ENCODE measurements around the gene NFIL3.
"Not testable (repeated sequence)": the region's sequence is repeated elsewhere in the genome, so short reads cannot be mapped to it uniquely, and the experiment has no call there.

The NFIL3 gene, protein sequence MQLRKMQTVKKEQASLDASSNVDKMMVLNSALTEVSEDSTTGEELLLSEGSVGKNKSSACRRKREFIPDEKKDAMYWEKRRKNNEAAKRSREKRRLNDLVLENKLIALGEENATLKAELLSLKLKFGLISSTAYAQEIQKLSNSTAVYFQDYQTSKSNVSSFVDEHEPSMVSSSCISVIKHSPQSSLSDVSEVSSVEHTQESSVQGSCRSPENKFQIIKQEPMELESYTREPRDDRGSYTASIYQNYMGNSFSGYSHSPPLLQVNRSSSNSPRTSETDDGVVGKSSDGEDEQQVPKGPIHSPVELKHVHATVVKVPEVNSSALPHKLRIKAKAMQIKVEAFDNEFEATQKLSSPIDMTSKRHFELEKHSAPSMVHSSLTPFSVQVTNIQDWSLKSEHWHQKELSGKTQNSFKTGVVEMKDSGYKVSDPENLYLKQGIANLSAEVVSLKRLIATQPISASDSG

DNA sequence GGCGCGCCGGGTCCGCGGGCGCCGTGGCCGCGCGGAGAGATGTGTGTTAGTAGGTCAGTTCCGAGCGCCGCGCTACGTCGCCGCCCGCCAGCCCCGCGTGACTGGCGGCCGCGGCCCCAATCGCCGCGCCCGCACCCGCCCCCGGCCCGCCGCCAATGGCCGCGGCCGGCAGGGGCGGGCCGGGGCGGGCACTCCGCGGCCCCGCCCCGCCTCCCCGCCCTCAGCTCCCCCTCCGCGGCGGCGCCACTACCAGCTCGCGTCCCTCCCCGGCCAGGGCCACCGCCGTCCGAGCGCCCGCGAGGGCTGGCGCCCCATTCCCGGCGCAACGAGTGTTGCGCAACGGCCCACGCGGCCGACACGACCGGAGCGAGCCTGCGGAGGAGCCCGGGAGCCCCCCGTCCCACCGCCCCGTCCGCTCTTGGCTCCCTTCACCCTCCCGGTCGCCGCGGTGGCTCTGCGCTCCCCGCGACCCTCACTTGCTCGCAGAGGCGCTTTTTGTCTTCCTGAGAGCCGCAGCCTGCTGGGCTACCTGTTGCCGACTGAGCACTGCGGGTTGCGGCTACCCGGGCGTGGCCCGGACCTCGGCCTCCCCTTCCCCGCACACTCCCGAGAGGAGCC lies at the start of gene NFIL3:
TSS of gene NFIL3 (minus strand) at position 48 of the 618 bp plus-strand sequence. CDS start 13,098 bp downstream, outside the sequence.
- peak; percentile 70 for DNase-seq

DNA sequence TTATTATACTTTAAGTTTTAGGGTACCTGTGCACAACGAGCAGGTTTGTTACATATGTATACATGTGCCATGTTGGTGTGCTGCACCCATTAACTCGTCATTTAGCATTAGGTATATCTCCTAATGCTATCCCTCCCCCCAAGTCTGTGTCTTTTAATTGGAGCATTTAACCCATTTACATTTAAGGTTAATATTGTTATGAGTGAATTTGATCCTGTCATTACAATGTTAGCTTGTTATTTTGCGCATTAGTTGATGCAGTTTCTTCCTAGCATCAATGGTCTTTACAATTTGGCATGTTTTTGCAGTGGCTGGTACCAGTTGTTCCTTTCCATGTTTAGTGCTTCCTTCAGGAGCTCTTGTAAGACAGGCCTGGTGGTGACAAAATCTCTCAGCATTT lies 47.9 kb upstream of the NFIL3 start:
- DNase-seq: not testable (repeated sequence)

DNA sequence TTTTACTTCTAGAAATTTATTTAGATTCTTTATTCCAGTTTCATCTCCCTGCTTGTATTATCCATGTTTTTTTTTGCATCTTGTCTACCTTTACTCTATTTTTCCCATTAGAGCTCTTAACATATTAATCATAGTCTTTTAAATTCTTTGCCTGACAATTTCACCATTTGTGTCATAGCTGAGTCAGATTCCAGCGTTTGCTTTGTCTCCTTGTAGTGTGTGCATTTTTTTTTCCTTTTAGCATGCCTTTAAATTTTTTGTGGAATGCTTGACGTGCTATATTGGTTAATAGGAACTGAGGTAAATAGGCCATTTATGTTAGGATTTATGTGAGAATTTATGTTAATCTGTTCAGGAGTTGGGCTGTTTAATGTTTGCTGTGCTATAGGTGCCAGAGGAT lies 41.8 kb upstream of the NFIL3 start:
- DNase-seq: no peak

DNA sequence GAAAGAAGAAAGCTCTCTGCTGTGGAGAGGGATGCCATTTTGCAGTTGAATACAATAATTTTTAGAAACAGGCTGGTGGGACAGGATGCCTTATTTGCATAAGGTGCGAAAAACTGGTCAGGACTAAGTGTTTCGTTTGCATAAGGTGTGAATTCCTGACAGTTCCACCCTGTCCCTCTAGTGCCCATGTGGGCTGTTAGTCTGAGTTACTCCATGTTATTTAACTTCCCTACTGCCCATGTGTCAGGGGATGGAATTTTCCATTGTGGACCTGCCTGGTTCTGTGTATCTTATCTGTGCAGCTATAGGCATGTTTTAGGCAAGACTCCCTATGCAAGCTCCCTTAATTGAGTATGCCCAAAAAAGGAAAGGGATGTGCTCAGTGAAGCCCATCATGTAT lies 35.3 kb upstream of the NFIL3 start:
- DNase-seq: no peak

DNA sequence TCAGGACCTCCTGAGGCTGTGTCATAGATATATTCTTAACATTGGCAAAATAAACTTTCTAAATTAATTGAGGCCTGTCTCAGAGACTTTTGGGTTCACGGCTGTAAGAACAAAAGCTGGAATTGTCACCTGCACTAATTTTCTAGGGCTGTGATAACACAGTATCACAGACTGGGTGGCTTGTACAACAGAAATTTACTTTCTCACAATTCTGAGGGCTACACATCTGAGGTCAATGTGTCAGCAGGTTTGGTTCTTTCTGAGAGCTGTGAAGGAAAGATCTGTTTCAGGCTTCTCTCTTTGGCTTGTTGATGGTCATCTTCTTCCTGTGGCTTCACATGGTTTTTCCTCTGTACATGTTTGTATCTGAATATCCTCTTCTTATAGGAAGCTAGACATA lies 29.2 kb upstream of the NFIL3 start:
- DNase-seq: no peak

DNA sequence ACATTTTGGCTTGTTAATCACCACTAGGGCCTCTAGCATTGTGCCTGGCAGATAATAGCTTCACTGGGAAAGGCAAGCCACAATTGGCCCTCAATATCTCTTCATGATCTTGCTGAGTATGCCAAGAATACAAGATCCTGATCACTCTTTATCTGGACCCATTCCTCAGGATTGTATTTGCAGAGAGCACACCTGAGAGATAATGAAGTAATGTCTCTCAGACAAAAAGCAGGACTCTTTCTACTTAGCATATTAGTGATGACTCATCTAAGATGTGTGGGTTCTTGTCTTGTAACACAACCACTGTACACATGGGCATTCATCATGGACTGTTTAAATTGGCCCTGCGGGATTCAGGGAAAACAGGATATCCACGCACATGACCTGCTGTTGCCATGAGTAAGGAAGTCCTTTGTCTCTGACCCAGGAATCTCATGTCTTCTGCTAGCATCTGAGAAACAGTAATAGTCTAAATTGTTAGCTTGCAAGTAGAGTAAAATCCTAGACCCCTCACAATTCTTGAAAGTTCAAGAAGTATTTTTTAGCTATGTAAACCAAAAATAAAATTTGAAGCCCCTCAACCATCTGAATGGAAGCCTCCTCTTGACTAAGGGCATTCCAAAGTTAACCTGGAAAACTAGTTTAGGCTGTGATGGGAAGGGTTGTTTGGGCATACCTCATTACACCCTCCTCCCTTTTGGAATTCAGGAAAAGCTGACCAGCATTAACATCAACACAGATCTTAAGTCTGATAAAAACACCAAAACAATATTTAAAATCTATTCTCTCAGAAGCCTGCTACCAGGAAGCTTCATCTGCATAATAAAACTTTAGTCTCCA lies 28.0 kb upstream of the NFIL3 start:
- DNase-seq: no peak

DNA sequence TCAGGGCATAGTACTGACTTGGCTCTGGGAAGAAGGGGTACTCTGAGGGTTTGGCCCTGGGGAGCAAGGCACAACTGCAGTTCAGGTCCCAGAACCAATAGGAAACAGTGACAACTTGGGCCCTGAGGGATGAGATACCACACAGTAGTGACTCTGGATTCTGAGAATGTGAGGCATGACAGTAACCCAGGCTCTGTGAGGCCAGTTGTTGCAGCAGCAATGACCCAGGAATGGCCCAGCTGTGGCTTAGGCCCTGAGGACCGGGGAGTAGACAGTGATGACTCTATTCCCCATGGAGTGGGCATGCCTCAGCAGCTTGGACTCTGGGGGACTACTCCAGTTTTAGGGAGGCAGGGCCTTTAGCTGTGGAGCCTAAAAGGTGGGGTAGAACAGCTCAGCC lies 21.5 kb upstream of the NFIL3 start:
- DNase-seq: no peak

DNA sequence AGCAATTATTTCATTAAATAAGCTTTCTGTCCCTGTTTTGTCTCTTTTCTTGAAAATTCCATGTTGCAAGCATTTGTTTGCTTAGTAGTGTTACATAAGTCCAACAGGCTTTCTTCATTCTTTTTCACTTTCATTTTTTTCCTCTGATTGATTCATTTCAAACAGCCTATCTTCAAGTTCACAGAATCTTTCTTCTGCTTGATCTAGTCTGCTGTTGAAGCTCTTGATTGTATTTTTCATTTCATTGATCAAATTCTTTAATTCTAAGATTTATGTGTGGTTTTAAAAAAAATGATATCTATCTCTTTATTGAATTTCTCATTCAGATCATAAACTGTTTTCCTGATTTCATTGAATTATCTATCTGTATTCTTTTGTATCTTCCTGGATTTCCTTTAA lies 20.4 kb upstream of the NFIL3 start:
- no peak for DNase-seq

DNA sequence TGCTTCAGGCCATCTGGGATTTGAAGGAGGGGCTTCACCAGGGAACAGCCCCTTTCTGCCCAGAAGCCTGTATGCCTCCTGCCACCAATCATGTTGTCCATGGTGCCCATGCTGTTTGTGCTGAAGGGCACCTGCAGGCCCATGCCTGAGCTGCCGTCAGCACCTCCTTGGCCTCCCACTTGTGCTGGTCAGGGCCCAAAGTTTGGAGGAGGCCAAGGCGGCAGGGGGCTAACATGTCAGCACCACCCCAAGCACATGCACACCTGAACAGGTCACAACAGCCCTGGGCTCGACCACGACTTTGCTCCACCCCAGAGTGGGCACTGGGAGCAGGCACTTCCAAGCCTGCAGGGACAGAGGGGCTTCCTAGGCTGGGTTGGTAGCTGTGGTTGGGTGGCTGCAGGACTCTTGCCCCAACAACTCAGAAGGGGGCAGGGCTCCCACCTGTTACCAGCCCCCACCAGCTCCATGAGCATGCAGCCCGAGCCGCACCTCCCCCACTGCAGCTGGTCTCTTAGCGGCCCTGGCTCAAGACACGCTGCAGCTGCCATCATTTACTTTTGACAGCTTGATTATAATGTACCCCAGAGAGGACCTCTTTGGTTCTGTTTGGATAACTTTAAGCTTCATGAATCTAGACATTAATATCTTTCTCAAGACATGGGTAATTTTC lies 19.8 kb upstream of the NFIL3 start:
- DNase-seq: no peak

DNA sequence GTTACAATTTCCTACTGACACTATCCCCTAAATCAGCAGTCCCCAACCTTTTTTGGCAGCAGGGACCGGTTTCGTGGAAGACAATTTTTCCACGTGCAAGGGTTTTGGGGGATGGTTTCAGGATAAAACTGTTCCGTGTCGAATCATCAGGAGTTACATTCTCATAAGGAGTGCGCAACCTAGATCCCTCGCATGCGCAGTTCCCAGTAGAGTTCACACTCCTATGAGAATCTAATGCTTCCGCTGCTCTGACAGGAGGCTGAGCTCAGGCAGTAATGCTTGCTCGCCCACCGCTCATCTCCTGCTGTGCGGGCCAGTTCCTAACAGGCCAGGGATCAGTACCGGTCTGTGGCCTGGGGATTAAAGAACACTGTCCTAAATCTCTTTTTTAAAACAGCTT lies 13.2 kb upstream of the NFIL3 start:
- no peak for DNase-seq

DNA sequence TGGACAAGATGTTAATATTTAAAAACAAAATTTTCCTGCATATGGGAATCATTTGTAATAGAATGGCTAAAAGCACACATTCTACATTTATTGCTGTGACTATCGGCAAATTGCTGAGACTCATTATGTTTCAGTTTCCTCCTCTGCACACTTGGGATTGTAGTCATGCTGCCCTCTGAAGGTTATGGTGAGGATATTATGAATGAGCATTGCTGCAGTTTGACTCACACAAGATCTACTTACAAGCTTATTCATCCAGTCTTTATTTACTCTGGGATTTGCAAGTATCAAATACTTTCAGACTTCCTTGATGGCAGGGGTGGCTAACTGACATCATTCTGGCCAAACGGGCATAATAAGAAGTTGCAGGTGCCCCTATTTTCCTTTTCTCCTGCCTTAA lies 9.5 kb upstream of the NFIL3 start:
- DNase-seq: peak; percentile 28

DNA sequence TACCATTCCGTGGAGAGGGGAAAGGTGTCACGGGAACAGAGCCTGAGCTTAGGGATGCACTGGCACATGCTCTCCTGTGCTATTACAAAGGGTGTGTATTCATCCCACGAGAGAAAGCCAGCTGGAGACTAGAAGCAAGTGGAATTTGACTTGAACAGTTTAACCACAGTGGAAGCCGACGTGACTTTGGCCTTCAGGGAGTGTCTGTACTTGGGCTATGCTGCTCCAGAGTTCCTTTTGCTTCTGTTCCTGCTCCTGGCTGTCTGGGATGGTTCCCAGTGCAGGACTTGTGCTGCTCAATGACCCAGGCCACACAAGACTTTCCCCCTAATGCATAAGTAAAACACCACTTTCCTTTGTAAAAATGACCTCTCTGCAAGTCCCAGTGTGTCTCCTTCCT lies 7.9 kb upstream of the NFIL3 start:
- DNase-seq: no peak

DNA sequence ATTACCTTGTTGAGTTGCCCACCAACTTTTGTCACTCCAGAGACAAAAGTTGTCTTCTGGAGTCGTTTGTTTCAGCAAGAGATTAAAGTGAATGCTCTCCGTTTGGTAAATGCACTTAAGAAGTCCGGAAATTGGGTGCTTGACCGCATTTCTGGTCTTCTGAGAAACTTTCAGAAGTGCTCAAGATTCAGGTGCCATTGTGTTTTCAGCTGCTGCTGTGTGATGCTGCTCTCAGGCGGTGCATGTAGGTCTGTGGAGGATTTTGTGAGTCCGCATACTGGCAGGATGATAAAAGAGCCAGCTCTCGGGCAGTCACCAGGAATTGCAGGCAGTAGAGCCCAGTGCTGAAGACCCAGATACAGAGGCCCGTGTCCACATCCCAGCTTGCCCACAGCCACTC lies 5.9 kb upstream of the NFIL3 start:
- DNase-seq: no peak

DNA sequence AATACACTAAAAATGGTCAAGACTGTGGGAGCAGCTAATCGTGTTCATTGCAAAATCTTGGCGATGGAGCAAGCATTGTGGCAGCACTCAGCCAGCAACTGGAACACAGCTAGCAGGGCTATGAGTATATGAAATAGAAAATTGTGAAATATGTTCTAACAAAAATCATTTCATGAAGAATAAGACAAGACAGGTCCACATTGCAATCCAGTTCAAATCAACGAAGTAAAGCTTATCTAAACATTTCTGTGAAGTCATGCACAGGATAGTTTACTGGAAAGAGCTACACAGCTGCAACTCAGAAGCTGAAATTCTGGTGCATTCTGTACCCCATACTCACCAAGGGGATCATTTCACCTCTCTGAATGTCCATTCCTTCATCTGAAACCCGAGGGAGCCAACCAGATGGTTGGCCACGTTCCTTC lies 5.3 kb upstream of the NFIL3 start:
- DNase-seq: no peak

DNA sequence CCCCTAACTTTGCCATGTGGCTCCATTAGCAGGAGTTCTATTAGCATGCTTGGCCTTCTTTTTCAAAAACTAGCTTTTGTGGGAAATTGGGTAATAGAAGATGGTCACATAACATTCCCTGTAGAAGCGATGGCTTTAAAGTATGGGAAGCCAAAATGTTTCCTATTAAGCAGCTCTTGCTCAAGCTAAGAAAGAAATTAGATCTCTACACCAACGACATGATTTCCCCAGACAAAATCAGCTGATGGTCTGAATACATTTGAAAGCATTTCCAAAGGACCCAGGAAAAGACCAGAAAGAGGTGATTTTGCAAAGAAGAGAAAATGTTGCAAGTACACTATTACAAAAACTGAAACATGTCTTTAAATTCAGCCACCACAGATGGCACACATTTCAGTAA lies 4.8 kb upstream of the NFIL3 start:
- no peak for DNase-seq

DNA sequence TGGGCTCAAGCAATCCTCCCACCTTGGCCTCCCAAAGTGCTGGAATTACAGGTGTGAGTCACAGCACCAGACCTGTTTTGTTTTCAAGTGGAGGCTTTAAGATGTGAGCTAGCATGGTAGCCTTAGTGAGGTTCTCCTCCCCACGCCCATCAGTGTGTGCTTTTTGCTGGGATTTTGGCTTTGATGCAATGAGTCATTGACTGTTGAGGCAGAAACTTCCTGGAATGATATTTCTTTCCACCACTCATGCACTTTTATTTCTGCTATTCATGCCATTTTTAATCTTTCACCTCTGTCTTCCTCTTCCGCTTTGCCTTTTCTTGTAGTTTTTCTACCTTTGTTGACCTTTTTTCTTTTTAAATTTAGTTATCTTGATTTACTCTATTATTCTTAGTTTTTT lies 4.2 kb upstream of the NFIL3 start:
- DNase-seq: no peak

DNA sequence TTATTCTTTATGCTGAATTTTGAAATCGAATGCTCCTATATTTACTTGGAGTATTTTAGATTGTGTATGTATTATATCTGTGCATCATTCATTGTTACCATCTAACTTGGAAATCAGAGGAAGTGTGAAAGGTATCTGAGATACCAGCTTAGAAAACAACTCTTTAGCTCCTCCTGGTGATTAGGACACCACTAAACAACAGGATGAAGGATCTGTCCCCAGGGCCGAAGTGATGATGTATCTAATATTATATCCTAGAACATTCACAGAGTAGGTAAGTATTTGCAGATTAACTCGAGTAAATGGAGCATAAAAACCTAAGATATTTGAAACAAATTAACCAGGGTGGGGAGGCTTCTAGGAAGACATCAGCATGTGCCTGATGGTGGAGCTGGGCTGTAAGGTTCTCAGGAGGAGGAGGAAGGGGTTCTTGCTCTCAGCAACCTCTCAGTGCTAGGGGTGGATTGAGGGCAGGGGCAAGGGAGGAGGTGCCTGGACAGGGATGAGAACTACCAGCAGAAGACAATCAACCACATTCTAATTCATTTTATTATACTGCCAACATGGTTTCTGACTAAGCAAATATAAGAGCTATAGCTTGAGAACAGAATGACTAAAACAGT lies 2.6 kb upstream of the NFIL3 start:
- DNase-seq: no peak

DNA sequence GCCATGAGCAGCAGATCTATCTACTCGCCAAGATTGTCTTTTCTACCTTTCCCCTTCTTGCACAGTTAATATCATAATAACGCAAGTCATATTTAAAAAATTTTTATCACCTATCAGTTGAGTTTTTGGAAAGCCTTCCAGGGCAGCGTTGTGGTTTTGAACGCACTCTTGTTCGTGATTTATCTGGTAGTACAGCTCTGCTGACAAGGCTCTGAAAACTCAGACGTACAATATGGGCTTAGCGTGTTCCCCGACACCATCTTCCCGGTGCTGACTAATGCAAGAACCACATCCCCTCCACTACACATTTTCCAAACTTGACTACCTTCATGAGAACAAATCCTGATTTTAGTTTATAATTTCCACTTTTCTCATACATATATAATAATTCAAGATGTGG lies 1.6 kb upstream of the NFIL3 start:
- DNase-seq: peak; percentile 35

DNA sequence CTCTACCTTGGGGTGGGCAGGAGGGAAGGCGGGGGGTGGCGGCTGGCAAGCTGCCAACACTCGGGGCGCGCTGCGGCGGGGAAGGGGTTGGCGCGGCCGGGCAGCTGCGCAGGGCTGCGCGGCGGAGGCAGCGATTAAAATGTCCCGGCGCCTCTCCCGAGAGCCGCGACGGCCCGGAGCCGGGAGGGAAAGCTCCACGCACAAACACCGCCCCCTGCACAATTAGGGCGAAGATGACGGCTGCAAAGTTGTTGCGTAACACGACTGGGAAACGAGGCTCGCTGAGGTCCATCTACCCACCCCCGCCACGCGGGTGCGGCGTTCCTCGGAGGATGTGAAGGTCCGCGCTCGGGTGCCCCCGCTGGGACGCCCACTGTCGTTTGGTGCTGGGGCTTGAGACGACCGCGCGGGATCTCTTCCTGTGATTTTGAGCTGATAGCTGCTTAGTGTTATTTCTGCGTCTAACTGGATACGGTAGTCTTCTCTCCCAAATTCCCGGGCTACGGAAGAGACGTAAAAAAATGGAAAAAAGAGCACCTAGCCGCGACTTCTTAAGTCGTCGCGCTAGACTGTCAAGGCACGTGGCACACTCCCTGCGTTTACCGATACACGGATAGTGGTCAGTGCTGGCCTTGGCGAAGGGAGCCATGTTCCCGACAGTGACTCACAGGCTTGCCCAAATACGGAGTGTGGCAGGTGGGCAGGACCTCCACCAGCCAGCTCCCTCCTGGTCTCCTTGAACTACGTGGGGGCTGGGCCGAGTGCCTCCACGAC lies 958 bp upstream of the NFIL3 start:
- peak; percentile 82 for DNase-seq

DNA sequence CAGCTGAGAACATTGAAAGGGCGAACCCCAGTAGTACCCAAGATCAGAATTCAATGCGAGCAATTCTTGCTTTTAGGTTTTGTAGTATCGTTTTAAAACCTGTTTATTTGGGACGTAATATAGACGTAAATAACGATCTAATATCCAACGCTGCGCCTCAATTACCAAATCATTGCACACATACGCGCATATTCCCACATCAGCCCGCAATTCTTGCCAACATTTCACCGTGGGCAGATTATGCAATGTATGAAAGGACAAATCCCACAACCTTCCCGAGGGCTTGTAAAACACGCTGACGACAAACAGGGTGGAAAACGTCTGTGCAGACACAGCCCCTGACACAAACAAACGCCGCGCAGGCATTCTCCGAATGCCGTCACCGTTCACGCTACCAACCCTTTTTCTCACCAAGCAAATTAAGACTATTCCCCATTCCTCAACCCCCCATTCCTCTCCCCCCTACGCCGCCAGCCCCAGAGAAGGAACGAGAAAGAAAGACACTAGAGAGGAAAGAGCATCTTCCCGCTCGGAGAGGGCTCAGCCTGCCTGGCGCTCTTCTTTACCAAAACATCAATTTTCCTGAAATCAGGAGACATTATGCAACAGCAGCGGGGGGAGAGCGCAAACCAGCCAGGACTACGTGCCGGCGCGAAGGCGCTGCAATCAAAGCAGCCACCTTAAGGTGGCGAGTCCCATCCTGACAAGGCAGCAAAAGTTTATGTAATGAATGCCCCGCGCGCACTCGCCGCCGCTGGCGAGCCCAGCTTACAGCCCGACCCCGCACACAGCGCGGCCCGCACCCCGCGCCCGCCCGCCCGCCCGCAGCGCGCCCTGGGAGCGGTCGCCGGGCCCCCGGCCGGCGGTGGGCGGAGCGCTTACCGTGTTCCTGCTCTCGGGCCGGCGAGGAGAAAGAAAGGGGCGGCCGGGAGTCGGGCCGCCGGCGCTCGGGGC lies 597 bp downstream of the NFIL3 start:
- DNase-seq: peak; percentile 62
